NB4 (cell line): ENCODE results near the gene PPIF.

Experiments
- CTCF ChIP-seq: IDR thresholded peaks from one replicate; pipeline ENCODE4 v1.5.1; 2012; ENCODE audit warnings: low read depth, low read length
- MYC ChIP-seq: IDR thresholded peaks from 2 replicates; pipeline ENCODE4 v1.6.1; 2011; ENCODE audit warnings: low read depth, low read length
- TF ChIP-seq, protein P1 (sequence below): IDR thresholded peaks from 2 replicates; pipeline ENCODE4 v1.6.1; 2011; ENCODE audit warnings: low read depth, low read length

GRCh38 chr10:79357180-79357579 lies 9.9 kb downstream of the PPIF start:
- TF ChIP-seq CTCF (no peak), MYC (no peak)
- TF ChIP-seq, protein P1, sequence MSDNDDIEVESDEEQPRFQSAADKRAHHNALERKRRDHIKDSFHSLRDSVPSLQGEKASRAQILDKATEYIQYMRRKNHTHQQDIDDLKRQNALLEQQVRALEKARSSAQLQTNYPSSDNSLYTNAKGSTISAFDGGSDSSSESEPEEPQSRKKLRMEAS: no peak
